ENCODE measurements around the gene CCDC187. TPM values are rescaled to one million over a fixed set of nuclear protein-coding genes. Genes with fewer than 3 reads are reported as not detected.

The CCDC187 gene
- total RNA-seq, 1 experiment from 2014 or later: 0.11 TPM

DNA sequence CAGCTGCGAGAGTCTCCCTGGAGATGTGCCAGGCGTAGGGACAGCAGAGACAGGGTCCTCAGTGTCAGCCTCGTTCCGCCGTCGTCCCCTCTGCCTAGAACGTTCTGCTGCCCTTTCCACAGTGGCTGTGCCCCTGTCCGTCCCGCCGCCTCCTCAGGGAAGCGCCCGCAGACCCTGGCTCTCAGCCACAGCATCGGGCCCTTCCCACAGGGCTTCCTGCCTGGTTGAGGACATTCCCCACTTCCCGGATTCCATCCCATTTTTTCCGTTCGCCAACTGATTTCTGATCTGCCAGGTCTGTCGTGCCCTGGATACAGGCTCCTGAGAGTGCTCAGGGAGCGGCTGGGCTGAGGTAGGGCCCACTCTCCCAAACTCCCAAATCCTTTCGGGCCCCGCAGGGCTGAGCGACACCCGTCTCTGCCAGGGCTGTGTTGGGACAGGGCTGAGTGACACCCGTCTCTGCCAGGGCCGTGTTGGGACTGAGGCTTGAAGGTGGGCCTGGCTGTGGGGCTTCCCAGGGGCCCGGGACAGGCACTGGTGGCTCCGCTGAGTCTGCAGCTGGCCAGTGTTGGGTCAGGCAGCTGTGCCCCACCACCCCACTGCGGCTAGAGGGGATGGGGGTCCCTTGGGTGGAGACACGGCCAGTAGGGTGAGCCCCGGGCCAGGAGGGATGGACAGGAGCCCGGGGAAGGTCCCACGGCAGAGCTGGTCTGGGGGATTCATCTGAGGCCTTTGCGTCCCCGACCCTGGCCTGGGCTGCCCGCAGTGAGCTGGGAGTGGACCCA lies 43.8 kb upstream of the CCDC187 start:
- Mint-ChIP-seq H3K9me3 (ENCODE audit: unreplicated experiment) (no peaks in the 10 kb centered on the region), H3K36me3 (ENCODE audit: insufficient read depth, unreplicated experiment) (peaks cover 57% of the 10 kb centered on the region), H3K4me3 (ENCODE audit: unreplicated experiment) (no peak overlapping the region), H3K27ac (ENCODE audit: unreplicated experiment) (no peak overlapping the region), H3K27me3 (ENCODE audit: insufficient read depth, unreplicated experiment) (no peaks in the 10 kb centered on the region), H3K4me1 (ENCODE audit: low read depth, unreplicated experiment) (no peaks in the 10 kb centered on the region)
- intact Hi-C loops (cut with micrococcal nuclease; ENCODE audit: unreplicated experiment): no loop called here
- DNase-seq: no peak
- H3K9me3 ChIP-seq: no peaks in the 10 kb centered on the region
- no peaks in the 10 kb centered on the region for H3K36me3 ChIP-seq (ENCODE audit: control insufficient read depth, insufficient read depth, low read length)
- TF ChIP-seq, protein P1, sequence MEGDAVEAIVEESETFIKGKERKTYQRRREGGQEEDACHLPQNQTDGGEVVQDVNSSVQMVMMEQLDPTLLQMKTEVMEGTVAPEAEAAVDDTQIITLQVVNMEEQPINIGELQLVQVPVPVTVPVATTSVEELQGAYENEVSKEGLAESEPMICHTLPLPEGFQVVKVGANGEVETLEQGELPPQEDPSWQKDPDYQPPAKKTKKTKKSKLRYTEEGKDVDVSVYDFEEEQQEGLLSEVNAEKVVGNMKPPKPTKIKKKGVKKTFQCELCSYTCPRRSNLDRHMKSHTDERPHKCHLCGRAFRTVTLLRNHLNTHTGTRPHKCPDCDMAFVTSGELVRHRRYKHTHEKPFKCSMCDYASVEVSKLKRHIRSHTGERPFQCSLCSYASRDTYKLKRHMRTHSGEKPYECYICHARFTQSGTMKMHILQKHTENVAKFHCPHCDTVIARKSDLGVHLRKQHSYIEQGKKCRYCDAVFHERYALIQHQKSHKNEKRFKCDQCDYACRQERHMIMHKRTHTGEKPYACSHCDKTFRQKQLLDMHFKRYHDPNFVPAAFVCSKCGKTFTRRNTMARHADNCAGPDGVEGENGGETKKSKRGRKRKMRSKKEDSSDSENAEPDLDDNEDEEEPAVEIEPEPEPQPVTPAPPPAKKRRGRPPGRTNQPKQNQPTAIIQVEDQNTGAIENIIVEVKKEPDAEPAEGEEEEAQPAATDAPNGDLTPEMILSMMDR (IDR thresholded peaks at IDR 0.05; ENCODE audit: insufficient read depth in 1 of 2, low read depth in 1 of 2, low read length in 1 of 2, severe bottlenecking in 1 of 2, unreplicated experiment in 1 of 2): no peak
- peaks cover 20% of the 10 kb centered on the region for H3K4me1 ChIP-seq
- no peak overlapping the region for H3K4me3 ChIP-seq (ENCODE audit: low read depth, low read length)
- BruUV-seq (replicated peaks): no TSS peak
- POLR2A ChIA-PET: no interaction called here
- no peaks in the 10 kb centered on the region for H3K27me3 ChIP-seq (replicated peaks; ENCODE audit: control insufficient read depth, insufficient read depth, low read length)
- CTCF ChIA-PET: interaction anchor here (2.5 kb wide), 1 partner anchor 16 kb away, joined by 49 read pairs; the partner anchor contains the start of gene DNLZ

DNA sequence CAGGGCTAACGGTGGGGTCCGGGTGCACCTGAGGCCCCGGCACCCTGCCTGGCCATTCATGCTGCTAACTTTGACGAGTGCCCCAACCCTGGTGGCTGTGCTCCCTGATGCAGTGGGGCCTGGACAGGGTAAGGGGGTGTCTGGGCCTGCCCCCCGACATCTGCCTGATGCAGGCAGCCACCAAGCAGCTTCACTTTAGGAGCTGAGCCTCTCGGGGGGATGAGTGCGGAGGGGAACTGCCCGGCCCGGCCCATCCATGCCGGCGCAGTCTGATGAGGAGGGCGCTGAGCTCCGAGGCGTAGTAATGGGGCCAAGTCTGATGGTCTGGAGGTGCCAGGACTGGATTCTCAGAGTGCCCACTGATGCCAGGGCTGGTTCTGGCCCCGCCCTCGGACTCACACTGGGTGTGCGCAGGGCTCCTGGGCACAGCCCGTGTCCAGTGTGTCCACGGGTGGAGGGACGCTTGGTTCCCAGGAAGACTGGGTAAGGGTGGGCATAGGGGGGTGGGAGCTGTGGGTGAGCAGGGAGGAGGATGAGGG lies 43.1 kb upstream of the CCDC187 start:
- no peaks in the 10 kb centered on the region for H3K27me3 Mint-ChIP-seq (ENCODE audit: insufficient read depth, unreplicated experiment)
- no peak overlapping the region for H3K4me3 ChIP-seq (ENCODE audit: low read depth, low read length)
- H3K36me3 ChIP-seq (ENCODE audit: control insufficient read depth, insufficient read depth, low read length): no peaks in the 10 kb centered on the region
- no peak overlapping the region for H3K27ac Mint-ChIP-seq (ENCODE audit: unreplicated experiment)
- H3K4me3 Mint-ChIP-seq (ENCODE audit: unreplicated experiment): no peak overlapping the region
- peaks cover 20% of the 10 kb centered on the region for H3K4me1 ChIP-seq
- intact Hi-C loops (cut with micrococcal nuclease; ENCODE audit: unreplicated experiment): loop anchor here (1.0 kb wide), 1 partner anchor 16 kb away; the partner anchor contains the start of gene DNLZ
- peaks cover 57% of the 10 kb centered on the region for H3K36me3 Mint-ChIP-seq (ENCODE audit: insufficient read depth, unreplicated experiment)
- DNase-seq: no peak
- TF ChIP-seq, protein P1 (IDR thresholded peaks at IDR 0.05; ENCODE audit: insufficient read depth in 1 of 2, low read depth in 1 of 2, low read length in 1 of 2, severe bottlenecking in 1 of 2, unreplicated experiment in 1 of 2): no peak
- H3K27me3 ChIP-seq (replicated peaks; ENCODE audit: control insufficient read depth, insufficient read depth, low read length): no peaks in the 10 kb centered on the region
- POLR2A ChIA-PET: no interaction called here
- H3K9me3 Mint-ChIP-seq (ENCODE audit: unreplicated experiment): no peaks in the 10 kb centered on the region
- BruUV-seq (replicated peaks): no TSS peak
- no peaks in the 10 kb centered on the region for H3K9me3 ChIP-seq
- CTCF ChIA-PET: interaction anchor here (2.5 kb wide), 1 partner anchor 16 kb away, joined by 49 read pairs; the partner anchor contains the start of gene DNLZ
- H3K4me1 Mint-ChIP-seq (ENCODE audit: low read depth, unreplicated experiment): no peaks in the 10 kb centered on the region

DNA sequence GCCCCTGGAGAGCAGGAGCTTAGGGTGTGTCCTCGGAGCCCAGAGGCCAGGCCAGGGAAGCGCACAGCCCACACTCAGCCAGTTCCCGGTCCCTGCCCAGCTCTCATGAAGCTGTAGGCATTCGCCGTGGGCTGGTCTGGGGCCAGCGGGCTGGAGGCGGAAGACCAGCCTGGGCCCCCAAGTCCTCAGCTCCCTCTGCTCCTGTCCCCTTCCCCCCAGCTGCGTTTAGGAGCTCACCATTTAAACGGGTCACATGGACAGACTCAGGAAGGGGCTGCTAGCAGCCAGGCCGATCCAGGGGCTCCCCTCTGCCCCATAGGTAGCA lies 42.2 kb upstream of the CCDC187 start:
- POLR2A ChIA-PET: interaction anchor here (1.1 kb wide), 1 partner anchor 17 kb away, joined by 13 read pairs; the partner anchor contains the start of gene DNLZ
- Mint-ChIP-seq H3K9me3 (ENCODE audit: unreplicated experiment) (no peaks in the 10 kb centered on the region), H3K4me3 (ENCODE audit: unreplicated experiment) (no peak overlapping the region), H3K36me3 (ENCODE audit: insufficient read depth, unreplicated experiment) (peaks cover 55% of the 10 kb centered on the region), H3K27me3 (ENCODE audit: insufficient read depth, unreplicated experiment) (no peaks in the 10 kb centered on the region), H3K4me1 (ENCODE audit: low read depth, unreplicated experiment) (no peaks in the 10 kb centered on the region), H3K27ac (ENCODE audit: unreplicated experiment) (no peak overlapping the region)
- TF ChIP-seq, protein P1 (IDR thresholded peaks at IDR 0.05; ENCODE audit: insufficient read depth in 1 of 2, low read depth in 1 of 2, low read length in 1 of 2, severe bottlenecking in 1 of 2, unreplicated experiment in 1 of 2): no peak
- no peak overlapping the region for H3K4me3 ChIP-seq (ENCODE audit: low read depth, low read length)
- no peak for DNase-seq
- peaks cover 20% of the 10 kb centered on the region for H3K4me1 ChIP-seq
- CTCF ChIA-PET: interaction anchor here (0.6 to 2.5 kb wide), 9 partner anchors 8 to 295 kb away, joined by 3 to 49 read pairs (median 3); partner anchors contain the start of gene DNLZ
- no peaks in the 10 kb centered on the region for H3K27me3 ChIP-seq (replicated peaks; ENCODE audit: control insufficient read depth, insufficient read depth, low read length)
- intact Hi-C loops (cut with micrococcal nuclease; ENCODE audit: unreplicated experiment): loop anchor here (1.0 kb wide), 1 partner anchor 17 kb away; the partner anchor contains the start of gene DNLZ
- H3K9me3 ChIP-seq: no peaks in the 10 kb centered on the region
- H3K36me3 ChIP-seq (ENCODE audit: control insufficient read depth, insufficient read depth, low read length): no peaks in the 10 kb centered on the region
- BruUV-seq (replicated peaks): no TSS peak
